ENCODE data around the gene MTA1. TPM values are rescaled to one million over a fixed set of nuclear protein-coding genes. Genes with fewer than 3 reads are reported as not detected.

Gene MTA1
- total RNA-seq, 2 donors from 2014 or later = 121 to 137 TPM

DNA sequence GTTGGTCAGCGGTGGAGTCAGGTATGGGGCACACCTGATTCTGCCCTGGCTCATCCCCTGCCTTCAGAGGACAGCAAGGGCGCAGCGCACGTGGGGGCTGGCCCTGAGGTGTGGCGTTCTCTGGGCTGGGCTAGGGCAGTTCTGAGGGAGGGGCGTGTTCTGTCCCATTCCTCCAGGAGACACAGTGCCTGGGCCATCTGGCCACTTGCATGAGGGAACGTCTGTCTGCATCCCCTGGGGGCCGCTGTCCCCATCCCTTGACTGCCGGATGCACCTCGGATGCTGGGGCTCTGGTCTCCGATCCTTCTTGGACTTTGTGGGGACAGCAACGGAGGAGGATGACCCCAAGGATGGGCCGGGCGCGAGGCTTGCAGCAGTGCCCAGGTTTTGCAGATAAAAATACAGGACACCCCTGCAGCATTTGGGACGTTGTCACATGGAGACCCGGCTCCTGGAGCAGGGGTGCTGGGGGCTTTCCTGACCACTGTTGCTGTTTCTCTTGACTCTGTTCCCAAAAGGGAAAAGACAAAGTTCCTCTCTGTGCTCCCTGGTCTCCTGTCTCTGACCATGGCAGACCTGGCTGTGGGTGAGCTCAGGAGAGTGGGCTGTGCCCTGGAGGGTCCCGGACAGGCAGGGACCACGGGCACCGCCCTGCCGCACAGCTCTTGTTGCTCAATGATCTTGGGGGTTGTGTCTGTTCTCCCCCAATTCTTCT, 6.9 kb downstream of the MTA1 start:
- DNase-seq (ENCODE audit: low spot score in 2 of 2) (no peak), ATAC-seq (no peak)
- Mint-ChIP-seq H3K9me3 (no peaks in the 10 kb centered on the region), H3K36me3 (peaks cover 8 to 45% of the 10 kb centered on the region in 2 donors), H3K27ac (peak overlapping the region in 1 of 2 donors; percentile 44)

DNA sequence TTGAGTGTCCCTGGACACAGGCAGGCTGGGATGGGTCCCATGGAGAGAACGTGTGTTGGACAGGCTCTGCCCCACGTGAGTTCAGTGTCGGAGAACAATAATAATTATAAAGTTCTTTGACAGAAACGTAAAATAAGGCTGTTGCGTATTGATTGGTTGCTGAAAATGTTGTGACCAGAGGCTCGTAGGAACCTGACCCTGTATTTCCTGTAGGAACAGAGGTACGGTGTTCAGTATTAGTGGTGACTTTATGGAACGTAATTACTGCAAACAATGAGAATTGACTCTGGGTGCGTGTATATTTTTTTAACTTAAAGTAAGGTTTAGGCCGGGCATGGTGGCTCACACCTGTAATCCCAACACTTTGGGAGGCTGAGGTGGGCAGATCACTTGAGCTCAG, 7.8 kb downstream of the MTA1 start:
- DNase-seq (ENCODE audit: low spot score in 2 of 2) = no peak
- Mint-ChIP-seq H3K9me3 (no peaks in the 10 kb centered on the region), H3K36me3 (peaks cover 8 to 39% of the 10 kb centered on the region in 2 donors), H3K27ac (peak overlapping the region in 1 of 2 donors; percentile 44)
- ATAC-seq = no peak

DNA sequence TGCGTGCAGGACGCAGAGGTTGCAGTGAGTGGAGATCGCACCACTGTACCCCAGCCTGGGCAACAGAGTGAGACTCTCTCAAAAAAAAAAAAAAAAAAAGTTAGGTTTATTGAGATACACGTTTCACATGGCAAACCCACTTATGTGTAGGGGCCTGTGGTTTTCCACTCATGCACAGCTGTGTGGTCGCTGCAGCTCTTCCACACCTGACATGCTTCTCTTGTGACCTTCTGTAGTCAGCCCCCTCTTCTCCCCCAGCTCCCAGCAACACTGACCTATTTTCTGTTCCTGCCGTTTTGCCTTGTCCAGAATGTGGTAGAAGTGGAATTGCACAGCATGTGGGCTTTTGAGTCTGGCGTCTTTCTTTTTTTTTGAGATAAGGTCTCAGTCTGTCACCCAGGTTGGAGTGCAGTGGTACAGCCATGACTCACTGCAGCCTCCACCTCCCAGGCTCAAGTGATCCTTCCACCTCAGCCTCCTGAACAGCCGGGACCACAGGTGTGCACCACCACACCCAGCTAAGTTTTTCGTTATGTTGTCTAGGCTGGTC, 8.4 kb downstream of the MTA1 start:
- DNase-seq (ENCODE audit: low spot score in 2 of 2) (no peak), ATAC-seq (no peak)
- Mint-ChIP-seq H3K27ac (no peak overlapping the region), H3K36me3 (peaks cover 8 to 35% of the 10 kb centered on the region in 2 donors), H3K9me3 (no peaks in the 10 kb centered on the region)

DNA sequence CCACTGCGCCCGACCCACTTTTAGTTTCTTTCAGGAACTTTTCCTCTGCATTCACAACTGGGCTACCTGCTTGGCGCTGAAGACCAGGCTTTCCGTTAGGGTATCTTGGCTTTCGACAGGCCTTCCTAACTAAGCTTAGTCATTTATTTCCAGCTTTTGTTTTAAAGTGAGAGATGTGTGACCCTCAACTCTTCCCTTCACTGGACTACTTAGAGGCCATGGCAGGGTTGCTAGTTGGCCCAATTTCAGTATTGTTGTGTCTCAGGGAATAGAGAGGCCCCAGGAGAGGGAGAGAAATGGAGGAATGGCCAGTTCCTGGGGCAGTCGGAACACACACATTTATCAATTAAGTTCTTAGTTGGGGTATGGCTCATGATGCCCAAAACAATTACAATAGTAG, 10.4 kb downstream of the MTA1 start:
- Mint-ChIP-seq H3K9me3 (no peaks in the 10 kb centered on the region), H3K27ac (peak overlapping the region in 1 of 2 donors; percentile 60), H3K36me3 (peaks cover 4 to 29% of the 10 kb centered on the region in 2 donors)
- DNase-seq (ENCODE audit: low spot score in 2 of 2) = no peak
- ATAC-seq = no peak

DNA sequence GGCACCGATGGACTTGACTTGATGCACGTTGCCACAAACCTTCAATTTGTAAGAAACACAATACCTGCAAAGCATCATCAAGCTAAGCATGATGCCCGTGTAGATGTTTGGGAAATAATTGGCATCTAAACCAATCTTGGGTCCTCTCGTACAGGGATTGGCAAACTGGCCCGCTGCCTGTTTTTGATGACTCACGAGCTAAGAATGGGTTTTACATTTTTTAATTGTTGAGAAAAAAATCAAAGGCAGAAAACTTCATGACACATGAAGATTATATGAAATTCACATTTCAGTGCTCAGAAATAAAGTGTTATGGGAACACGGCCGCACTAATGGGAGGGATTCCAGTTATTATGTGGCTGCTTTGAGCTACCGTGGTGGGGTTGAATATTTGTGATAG, 10.9 kb downstream of the MTA1 start:
- DNase-seq (ENCODE audit: low spot score in 2 of 2) = no peak
- H3K36me3 Mint-ChIP-seq = peaks cover 4 to 29% of the 10 kb centered on the region in 2 donors

DNA sequence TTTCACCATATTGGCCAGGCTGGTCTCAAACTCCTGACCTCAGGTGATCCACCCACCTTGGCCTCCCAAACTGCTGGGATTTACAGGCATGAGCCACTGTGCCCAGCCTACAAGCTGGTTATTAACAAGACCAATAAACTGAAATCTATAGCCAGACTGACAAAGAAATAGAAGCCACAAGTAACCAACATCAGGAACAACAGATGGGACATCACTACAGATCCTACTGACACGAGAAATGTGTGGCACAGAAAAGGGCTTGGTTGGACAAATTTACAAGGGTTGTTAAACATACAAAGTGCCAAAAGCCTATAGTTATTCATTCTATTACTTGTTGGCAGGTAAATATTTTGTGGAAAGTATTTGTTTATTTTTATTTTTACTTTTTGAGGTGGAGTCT, 11.6 kb downstream of the MTA1 start:
- H3K36me3 Mint-ChIP-seq = peaks cover 4 to 29% of the 10 kb centered on the region in 2 donors
- no peak overlapping the region for H3K27ac Mint-ChIP-seq
- ATAC-seq = no peak

More for the DNA sequence above, 10.9 kb downstream of the MTA1 start:
- Mint-ChIP-seq H3K9me3 (no peaks in the 10 kb centered on the region), H3K27ac (no peak overlapping the region)
- no peak for ATAC-seq

DNA sequence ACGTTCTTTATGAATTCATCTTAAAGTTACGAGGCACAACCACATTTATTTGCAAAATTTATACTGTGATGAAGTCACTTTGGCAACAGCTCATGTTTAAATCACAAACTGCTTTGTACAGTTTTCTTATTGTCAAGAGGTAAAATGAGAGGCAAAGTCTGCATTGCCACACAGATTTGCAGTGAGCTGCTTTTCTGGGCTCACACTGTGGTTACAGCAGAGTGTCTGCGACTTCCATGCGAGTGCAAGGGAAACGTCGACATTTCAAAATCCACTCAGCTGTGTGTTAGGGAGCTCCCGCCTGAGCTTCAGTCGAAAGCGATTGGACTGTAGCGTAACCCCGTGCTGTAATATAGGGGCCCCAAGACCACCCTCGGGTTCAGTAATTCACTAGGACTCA, 13.0 kb downstream of the MTA1 start:
- ATAC-seq = no peak
- Mint-ChIP-seq H3K9me3 (no peaks in the 10 kb centered on the region), H3K27ac (peak overlapping the region in 1 of 2 donors; percentile 55), H3K36me3 (peaks cover 4 to 18% of the 10 kb centered on the region in 2 donors)
- DNase-seq (ENCODE audit: low spot score in 2 of 2) = no peak

More for the DNA sequence above, 11.6 kb downstream of the MTA1 start:
- no peaks in the 10 kb centered on the region for H3K9me3 Mint-ChIP-seq
- DNase-seq (ENCODE audit: low spot score in 2 of 2) = no peak

DNA sequence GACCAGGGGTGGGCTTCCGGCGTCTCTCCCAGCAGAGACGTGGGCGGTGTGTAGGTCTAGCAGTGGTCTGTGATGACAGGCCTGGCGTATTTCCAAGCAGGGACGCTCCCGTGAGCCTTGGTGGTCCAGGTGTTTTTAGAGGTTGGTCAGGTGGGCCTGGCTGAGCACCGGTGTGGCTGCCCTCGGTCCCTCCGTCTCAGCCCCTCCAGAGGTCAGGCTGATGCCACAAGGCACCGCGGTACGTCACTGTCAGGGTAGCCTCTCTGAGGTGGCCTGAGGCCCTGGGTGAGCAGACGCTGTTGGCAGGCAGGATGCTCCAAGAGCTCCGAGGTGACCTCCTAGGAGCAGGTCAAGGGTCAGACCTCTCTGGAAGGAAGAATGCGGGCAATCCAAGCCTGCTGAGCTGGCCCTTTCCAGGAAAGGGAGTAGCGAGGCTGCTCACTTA, 13.6 kb downstream of the MTA1 start:
- Mint-ChIP-seq H3K9me3 (no peaks in the 10 kb centered on the region), H3K36me3 (peaks cover 4 to 16% of the 10 kb centered on the region in 2 donors), H3K27ac (peak overlapping the region in 1 of 2 donors; percentile 55)
- ATAC-seq = no peak
- DNase-seq (ENCODE audit: low spot score in 2 of 2) = no peak

DNA sequence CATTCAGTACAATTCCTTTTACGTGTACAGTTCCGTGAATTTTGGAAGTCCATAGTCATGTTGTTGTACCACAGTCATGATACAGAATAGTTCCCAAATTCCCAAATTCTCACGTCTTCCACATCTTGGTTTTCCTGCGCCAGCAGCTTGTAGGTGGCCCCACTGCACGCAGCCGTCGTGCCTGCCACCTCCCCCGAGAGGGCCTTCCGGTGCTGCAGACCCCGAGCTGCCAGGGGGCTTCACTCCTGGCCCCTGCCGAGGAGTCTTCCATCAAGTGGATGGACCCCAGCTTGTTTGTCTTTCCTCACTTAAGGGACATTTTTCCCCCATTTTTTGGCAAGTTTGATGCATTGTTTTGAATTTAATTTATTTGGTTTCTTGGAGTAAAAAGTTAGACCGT, 16.8 kb downstream of the MTA1 start:
- Mint-ChIP-seq H3K36me3 (no peaks in the 10 kb centered on the region), H3K27ac (peak overlapping the region in 1 of 2 donors; percentile 85), H3K9me3 (no peaks in the 10 kb centered on the region)
- ATAC-seq = no peak
- no peak for DNase-seq (ENCODE audit: low spot score in 2 of 2)

DNA sequence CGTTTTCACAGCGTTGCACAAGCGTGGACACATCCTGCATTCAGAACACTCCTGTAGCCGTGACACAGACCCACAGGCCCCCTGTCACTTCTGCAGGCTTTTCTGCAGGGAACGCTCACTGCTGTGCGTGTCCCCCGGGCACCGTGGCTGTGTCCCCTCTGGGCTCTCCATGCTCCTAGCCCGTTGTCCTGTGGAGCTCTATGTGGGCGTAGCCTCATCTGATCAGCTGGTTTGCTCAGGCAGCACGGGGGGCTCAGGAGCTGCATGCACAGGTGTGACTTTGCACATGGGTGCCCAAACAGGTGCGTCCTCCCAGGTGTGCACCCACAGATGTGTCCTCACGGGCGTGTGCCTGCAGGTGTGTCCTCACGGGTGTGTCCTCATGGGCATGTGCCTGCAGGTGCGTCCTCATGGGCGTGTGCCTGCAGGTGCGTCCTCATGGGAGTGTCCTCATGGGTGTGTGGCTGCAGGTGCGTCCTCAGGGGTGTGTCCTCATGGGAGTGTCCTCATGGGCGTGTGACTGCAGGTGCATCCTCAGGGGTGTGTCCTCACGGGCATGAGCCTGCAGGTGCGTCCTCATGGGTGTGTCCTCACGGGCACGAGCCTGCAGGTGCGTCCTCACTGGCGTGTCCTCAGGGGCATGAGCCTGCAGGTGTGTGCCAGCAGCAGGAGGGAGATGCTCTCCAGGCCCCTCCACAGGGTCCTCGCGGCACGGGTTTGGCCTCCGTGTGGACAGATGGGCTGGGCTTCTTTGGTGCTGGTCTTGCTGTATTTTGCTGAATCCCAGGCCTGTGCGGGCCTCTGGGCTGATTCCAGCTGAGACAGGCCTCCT, 17.5 kb downstream of the MTA1 start:
- ATAC-seq = no peak

DNA sequence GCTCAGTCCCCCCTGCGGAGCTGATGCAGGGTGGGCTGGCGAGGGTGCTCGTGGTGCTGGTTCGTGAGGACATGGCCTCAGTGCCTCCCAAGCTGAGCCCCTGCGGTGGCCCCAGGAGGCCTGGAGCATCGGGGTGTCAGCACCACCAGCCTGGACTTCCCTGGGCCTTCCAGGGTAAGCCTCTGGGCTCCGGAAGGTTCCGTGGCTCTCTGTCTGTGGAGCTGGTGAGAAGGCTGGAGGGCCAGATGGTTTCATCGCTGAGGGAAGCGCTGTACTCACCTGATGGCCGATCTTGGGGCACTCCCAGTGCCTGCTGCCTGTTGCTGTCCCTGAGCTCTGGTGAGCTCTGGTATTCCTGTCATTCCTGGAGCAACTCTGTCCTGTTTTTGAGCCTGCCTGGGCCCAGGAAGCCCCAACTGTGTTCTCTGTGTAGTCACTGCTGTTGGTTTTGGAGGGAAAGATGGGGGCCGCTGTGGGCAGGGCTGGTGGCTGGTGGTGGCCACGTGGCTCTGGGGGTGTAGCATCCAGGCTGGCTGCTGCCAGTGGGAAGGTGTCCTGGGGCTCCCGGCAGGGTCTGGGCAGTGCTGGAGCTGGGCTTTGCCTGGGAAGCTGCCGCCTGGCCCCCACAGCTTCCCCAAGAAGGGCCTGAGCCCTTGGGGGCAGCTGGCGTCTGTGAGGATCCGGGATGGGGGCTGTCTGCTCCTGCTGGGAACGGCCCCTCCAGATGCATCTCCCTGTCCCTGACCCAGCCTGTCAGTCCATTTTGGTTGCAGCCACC, 18.3 kb downstream of the MTA1 start:
- Mint-ChIP-seq H3K27ac (no peak overlapping the region), H3K9me3 (no peaks in the 10 kb centered on the region), H3K36me3 (no peaks in the 10 kb centered on the region)
- ATAC-seq (no peak), DNase-seq (ENCODE audit: low spot score in 2 of 2) (no peak)

More for the DNA sequence above, 17.5 kb downstream of the MTA1 start:
- Mint-ChIP-seq H3K9me3 (no peaks in the 10 kb centered on the region), H3K27ac (peak overlapping the region in 1 of 2 donors; percentile 85), H3K36me3 (no peaks in the 10 kb centered on the region)
- no peak for DNase-seq (ENCODE audit: low spot score in 2 of 2)

DNA sequence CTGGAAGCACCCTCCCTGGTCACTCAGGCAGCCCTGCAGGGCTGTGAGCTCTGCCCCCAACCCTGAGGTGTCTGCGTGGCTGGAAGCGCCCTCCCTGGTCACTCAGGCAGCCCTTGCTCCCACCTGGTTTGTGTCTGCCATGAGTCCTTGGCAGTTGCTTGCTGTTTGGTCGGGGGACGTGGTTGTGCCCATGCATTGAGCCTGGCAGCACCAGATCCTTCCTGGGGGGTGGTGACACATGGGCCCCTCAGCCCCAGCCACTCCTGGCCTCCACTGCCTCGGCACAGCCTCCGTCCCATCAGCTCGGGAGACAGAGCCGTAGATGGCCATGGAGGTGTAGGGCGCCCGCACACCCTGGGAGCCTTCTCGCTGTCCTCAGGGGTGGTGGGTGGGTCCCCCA, 19.6 kb downstream of the MTA1 start:
- Mint-ChIP-seq H3K36me3 (no peaks in the 10 kb centered on the region), H3K9me3 (no peaks in the 10 kb centered on the region), H3K27ac (no peak overlapping the region)
- ATAC-seq (no peak), DNase-seq (ENCODE audit: low spot score in 2 of 2) (no peak)

DNA sequence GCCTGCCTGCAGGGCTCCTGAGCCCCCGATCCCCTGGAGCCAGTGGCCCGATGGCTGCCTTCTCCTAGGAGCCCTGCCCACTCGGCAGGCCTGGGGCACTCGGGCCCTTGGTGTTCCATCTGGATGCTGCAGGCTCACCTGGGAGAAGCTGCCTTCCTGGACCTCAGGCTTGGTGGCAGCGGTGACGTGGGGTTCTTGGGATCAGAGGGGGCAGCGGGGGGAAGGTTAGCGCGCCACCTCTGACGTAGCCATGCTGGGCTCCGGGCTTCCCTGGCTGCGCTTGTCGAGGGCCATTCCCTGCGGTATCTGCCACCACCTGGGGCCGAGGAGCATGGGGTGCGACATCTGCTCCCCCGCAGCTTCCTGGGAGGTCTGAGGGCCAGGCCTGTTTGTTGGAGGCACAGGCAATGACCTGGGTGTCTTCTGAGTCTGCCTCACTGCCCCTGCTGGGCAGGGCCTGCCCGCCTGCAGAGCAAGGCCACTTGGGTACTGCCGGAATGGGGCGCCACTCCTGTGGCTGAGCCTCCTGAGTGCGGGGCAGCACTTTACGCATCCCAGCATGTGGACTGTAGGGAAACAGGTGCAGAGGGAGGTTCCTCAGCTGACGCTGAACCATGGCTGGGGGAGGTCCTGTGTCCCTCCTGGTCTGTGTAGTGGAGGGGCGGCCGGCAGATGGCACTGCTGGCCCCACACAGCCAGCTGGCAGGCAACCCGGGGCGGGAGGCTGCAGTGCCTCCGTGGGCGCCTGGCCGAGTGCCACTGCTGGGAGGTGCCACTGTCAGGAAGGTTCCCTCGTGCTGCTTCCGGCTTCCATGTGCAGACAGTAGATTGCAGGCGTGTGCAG, 20.3 kb downstream of the MTA1 start:
- Mint-ChIP-seq H3K27ac (peak overlapping the region in 1 of 2 donors; percentile 72), H3K9me3 (no peaks in the 10 kb centered on the region), H3K36me3 (no peaks in the 10 kb centered on the region)
- ATAC-seq (no peak), DNase-seq (ENCODE audit: low spot score in 2 of 2) (no peak)

DNA sequence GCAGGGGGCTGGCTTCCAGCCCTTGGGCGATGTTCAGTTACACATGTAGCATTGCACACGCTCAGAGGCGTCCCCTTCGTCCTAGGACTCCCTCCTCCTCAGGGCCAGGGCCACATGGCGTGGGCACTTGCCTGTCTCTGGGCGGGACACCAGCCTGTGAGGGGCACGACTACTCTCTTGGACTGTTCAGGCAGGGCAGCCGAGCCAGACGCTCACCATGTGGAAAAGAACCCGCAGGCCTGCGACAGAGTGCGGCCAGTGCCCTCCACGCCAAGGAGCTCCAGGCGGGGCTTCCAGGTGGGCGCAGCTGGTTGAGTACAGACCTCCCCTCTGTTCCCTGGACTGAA, 20.9 kb downstream of the MTA1 start:
- DNase-seq (ENCODE audit: low spot score in 2 of 2) (no peak), ATAC-seq (no peak)
- Mint-ChIP-seq H3K36me3 (no peaks in the 10 kb centered on the region), H3K9me3 (no peaks in the 10 kb centered on the region), H3K27ac (peak overlapping the region in 1 of 2 donors; percentile 72)

DNA sequence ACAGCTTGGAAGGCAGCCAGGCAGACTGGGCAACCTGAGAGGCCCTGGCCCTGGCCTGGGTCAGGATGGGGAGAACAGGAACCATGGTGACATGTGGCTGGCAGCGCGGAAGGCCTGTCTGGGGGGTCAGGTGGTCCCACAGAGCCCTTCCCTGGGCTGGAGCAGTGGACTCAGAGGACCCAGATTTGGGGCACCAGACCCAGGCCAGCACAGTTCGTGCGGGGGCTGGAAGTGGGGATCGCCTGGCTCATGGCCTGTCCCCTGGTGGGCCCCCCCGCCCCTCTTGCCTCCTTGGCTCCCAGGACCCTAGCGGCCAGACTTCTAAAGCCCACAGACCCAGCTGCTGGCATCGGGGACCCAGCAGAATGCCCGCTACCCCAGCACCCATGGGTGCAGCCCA, 21.4 kb downstream of the MTA1 start:
- no peak for ATAC-seq
- H3K27ac Mint-ChIP-seq = no peak overlapping the region

DNA sequence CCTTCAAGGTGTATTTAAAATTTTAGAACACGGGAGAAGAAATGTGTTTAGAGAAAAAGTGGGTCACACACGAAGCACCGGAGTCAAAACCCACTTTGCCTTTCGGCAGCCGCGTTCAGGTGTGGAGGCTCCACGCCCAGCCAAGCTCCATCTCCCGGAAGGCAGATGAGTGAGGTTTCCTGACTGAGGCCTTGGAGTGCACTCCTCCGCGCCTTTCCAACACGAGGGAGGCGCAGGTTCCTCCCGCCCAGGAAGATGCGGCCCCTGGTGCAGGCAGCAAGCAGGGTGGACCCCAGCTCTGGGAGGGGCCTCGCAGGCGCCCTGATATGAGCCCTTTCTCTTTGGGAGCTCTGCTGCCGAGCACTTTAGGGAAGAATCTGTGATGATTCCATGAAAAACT, 22.5 kb downstream of the MTA1 start:
- DNase-seq (ENCODE audit: low spot score in 2 of 2) (no peak), ATAC-seq (no peak)
- Mint-ChIP-seq H3K9me3 (no peaks in the 10 kb centered on the region), H3K36me3 (no peaks in the 10 kb centered on the region), H3K27ac (peak overlapping the region in 1 of 2 donors; percentile 47)

More for the DNA sequence above, 21.4 kb downstream of the MTA1 start:
- H3K9me3 Mint-ChIP-seq = no peaks in the 10 kb centered on the region
- no peak for DNase-seq (ENCODE audit: low spot score in 2 of 2)
- H3K36me3 Mint-ChIP-seq = no peaks in the 10 kb centered on the region
